HG02623 (cell line): ENCODE data around the gene RNF13.
"Not testable (repeated sequence)": the region's sequence is repeated elsewhere in the genome, so short reads cannot be mapped to it uniquely, and the experiment has no call there.

Experiments used
- ATAC-seq: cut with Tn5 transposase; IDR thresholded peaks from one replicate; pipeline ENCODE4 v1.9.1; 2021; ENCODE audit warnings: moderate library complexity; ENCODE audit not compliant: unreplicated experiment

RNF13 gene

GRCh38 chr3:149949181-149949580 lies 136.2 kb downstream of the RNF13 start:
- ATAC-seq, result no peak

DNA sequence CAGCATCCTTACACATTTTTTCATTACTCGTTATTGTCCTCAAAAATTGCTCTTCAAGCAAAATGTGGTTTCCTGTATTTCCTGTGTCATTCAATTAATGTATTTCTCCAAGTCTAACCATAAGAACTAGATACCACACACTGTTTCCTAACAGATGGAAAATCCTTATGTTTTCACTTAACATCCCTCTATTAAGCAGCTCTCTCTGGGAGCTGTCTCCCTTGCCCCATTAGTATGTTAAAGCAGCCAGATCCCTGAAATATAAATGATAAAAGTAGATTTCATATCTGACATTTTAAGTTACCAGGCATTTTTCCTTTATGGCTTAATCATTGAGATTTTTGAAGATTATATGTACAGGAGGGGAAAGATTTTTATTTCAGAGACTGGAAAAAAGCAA lies 141.8 kb downstream of the RNF13 start:
- no peak for ATAC-seq

- no peak for ATAC-seq
Measured at GRCh38 chr3:149955449-149955848, 142.4 kb downstream of the RNF13 start.

DNA sequence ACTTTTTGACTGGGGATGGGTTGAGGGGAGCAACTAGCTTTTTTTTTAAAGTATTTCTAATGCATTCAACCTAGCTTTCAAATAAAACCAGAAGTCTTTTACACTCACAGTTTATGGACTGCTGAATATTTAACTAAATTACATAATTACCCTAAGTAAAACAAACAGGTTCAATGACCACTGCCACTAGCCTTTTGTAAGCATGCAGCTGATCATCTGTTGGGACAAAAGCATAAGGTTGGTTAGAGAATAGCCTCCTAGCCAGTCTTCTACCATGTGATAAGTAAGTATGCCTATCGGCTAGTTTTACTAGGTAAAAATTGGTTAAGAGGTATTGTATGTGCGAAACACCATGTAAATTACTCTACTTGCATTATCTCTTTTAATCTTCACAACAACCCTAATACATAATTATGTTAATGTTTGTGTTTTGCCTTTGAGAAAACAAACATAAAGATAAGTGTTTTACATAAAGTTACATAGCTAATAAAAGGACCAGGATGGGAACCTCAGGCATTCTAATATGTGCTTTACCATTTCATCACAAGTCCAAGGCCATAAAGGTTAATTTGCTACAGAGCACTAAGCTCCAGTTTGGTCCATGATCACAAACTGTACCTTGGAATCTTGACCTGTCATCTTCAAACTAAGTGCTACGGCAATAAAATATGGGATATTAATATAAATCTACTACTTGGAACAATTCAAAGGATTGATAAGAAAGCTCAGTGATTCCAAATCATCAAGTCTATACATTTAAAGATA lies 144.5 kb downstream of the RNF13 start:
- ATAC-seq, result no peak

- no peak for ATAC-seq
Measured at GRCh38 chr3:149958171-149958796, 145.3 kb downstream of the RNF13 start.

DNA sequence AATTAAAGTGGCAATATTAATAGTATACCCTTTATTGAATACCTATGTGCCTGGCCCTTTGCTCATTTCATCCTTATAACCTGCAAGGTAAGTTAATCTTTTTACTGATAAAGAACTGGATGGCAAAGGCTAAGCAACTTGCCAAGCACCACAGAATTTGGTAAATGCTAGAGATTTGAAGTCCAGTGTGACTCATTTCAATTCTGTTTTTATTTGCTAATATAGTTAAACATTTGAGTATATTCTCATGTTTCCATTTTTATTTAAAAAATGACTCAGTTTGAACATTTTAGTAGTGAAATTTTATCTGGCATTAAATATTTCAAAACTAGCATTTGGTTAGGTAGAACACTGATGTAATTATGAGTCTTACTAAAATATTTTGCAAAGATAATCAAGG lies 146.4 kb downstream of the RNF13 start:
- no peak for ATAC-seq

GRCh38 chr3:149963485-149963884 lies 150.5 kb downstream of the RNF13 start:
- ATAC-seq, result no peak

GRCh38 chr3:149964291-149964690 lies 151.3 kb downstream of the RNF13 start:
- ATAC-seq, result no peak

- no peak for ATAC-seq
Measured at GRCh38 chr3:149965278-149965677, 152.3 kb downstream of the RNF13 start.

DNA sequence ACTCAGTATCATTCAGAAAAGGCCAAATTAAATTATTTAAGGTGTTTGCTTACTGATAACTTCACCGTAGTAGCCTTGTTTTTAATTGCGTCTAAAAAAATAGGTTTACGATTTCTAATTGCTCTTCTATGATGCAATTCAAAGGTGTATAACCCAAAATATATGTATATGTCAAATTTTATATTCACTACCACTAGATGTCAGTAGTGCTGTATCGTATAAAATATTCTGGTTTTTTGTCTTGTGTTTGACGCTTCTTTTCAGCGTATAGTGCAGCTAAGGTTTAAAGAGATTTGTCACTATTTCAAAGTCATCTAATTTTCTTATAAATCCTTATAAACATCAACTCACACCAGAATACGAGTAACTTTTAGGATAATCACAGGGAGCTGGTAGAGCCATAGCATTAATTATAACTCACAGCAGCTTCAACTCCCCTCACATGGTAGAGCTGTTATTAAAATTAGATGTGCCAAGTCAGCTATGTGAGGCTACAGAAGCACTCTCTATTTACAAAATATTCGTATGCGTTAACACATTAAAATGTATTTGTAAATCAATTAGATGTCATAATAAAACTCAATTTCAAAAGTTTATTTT lies 154.2 kb downstream of the RNF13 start:
- ATAC-seq, result no peak

- no peak for ATAC-seq
Measured at GRCh38 chr3:149968216-149968615, 155.2 kb downstream of the RNF13 start.

DNA sequence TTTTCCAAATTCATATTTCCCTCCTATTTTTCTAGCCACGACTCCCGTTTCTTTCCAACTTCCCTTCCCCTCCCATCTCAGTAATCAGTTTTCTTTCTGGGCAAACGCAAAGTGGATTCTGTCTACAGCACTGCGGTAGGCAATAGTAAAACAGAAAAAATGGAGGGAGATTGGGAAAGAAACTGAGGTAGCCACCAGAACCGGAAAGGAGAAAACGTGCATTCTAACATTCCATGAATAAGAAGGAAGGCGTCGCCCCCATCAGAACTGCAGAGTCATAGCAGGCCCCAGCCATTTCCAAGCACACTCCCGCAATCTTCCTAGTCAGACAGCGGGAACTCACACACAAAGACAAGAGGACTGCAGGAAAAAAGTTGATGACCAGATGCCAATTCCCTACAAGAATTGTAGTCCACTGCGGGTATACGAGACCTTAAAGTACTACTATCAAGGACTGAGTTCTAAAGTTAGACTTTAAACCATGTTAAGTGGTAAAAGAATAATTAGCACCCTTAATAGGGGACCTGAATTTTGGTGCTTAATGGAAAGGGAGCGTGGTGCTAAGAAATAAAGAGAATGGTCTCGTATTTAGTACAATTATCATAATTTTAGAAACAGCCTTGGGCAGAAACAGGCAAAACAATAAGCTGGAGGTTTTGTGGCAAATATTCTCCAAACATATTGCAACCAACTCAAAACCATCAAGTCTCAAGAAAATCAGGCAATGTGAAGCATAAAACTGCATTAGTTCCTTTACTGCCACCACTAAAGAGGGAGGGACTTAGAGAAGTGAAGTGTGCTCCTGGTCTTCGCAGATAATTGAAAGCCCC lies 156.3 kb downstream of the RNF13 start:
- no peak for ATAC-seq

- ATAC-seq, result peak; percentile 53
Measured at GRCh38 chr3:149969940-149970715, 157.1 kb downstream of the RNF13 start.

- ATAC-seq, result peak; percentile 32
Measured at GRCh38 chr3:149970716-149971402, 157.8 kb downstream of the RNF13 start, which contains the start of gene PFN2. Gene PFN2, minus strand, starts transcription at chr3:149970895. Its CDS starts 39 bp downstream, at chr3:149970856.

GRCh38 chr3:149971403-149972075 lies 158.5 kb downstream of the RNF13 start:
- peak; percentile 14 for ATAC-seq

DNA sequence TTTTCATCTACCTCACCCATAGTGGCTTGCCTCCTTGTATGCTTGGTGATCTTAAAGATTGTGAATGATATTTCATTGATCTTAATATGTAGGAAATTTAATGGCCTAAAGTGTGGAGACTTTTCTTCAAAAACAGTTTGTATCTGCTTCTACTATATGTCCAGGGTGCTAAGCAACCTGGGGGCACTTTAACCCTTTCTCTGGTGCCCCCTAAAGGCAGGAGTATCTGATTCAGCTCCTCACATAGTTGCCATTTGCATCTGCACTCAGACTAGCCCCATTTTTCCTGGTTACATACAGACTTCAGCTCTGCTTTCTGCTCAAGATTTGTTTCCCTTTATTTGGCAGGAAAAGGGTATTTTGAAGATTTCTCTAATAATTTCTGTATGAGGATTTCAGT lies 162.9 kb downstream of the RNF13 start:
- ATAC-seq, result no peak

- no peak for ATAC-seq
Measured at GRCh38 chr3:149977386-149977785, 164.4 kb downstream of the RNF13 start.

DNA sequence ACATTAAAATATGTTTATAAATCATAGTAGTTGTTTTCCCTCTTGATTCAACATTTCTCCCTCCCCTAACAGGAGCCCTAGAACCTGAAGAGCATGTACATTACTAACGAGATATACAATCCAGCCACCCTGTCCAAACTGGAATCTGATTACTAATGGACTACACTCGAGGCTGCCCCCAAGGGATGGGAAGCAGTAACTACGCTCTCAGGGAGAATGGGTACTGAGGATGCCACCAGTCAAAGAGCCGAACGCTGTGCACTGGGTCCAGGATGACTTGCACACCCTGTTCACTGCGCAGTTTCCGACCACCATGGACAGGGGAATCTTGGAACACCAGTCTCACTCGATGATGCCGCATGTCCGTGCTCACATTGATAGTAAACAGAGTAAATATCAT lies 169.0 kb downstream of the RNF13 start:
- ATAC-seq, result not testable (repeated sequence)

GRCh38 chr3:149983053-149983452 lies 170.0 kb downstream of the RNF13 start:
- not testable (repeated sequence) for ATAC-seq
